Measurements from ENCODE around the gene MICU1.
"Not testable (repeated sequence)": the region's sequence is repeated elsewhere in the genome, so short reads cannot be mapped to it uniquely, and the experiment has no call there.

The MICU1 gene

DNA sequence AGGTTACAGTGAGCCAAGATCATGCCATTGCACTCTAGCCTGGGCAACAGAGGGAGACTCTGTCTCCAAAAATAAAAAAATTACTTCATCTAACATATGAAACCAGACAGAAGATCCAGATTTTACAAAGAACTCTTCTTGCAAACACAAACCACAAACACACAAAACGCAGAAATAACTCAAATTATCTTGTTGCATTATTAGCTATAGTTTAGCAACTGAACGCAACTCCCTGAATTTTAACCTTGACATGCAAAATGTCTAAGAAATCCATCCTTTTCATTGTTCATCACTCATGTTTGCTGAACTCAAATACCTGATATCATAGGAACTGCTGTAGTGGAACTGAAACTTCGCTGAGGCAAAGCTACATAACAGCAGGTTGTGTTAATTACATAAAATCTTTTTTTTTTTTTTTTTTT is 64.1 kb downstream of the MICU1 start:
- no peak for DNase-seq

DNA sequence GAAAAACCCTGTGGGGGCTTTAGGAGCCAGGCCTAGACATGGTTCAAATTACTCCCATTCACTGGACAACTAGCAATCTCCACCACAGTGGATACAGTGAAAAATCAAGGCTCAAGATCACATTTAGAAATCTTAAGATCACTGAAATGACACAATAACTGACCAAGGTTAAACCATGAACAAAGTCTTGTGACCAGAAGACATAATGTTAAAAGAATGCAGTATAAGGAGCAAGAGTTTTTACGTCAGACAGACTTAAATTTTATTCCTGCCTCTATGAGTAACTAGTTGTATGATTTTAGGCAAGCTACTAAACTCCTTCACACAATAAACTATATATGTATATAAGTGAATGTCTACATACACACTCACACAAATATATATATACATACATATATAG is 68.5 kb downstream of the MICU1 start:
- no peak for DNase-seq

GRCh38 chr10:72552857-72553256 is 73.0 kb downstream of the MICU1 start:
- DNase-seq: no peak

DNA sequence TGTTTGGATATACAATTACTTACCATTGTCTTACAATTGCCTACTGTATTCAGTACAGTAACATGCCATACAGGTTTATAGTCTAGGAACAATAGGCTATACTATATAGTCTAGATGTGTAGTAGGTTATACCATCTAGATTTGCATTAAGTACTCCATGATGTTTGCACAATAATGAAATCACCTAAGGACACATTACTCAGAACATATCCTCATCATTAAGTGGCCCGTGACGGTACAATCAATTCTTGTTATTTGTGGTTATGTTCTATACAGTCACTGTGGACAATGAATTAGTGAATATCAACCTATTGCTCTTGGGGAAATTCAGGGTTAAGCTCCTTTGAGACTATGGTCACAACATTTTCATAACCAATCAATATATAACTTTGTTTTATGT is 75.6 kb downstream of the MICU1 start:
- DNase-seq: no peak

DNA sequence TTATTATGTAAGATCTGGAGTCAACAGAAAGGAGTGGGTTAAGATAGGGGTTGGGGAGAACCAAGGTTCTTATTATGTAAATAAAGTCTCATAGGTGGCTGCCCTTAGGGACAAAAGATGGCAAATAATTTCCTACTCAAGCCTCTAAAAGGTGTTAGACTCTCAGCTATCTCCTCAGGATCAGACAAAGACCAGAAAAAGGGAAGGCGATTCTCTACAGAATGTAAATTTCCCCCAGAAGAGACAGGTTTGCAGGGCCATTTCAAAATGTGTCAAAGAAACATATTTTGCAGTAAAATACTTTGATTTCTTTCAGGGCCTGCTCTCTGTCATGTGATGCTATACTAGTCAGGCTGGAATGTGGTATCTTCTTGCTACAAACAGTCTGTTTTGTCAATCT is 80.3 kb downstream of the MICU1 start:
- DNase-seq: no peak

- DNase-seq: not testable (repeated sequence)
These were observed 82.0 kb downstream of the MICU1 start for GRCh38 chr10:72543855-72544254.

DNA sequence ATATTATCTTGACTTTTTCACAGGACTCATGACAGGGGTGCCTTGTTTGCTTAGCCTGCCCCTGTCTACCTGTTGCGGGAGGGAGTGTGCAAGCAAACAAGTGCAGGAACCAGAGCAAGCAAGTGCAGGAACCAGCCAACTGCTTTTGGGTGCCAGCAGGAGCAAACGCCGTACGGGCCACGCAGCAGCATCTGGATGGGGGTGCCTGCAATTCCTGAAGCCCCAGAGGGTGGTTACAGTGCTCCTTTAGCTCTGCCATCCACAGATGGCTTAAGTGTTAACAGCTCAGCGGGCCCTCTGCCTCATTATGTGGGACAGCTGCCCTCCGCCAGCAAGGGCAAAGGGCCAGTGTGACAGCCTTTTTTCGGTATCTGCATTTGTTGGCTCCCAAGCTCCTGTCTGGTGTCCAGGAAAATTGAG is 83.5 kb downstream of the MICU1 start:
- no peak for DNase-seq

DNA sequence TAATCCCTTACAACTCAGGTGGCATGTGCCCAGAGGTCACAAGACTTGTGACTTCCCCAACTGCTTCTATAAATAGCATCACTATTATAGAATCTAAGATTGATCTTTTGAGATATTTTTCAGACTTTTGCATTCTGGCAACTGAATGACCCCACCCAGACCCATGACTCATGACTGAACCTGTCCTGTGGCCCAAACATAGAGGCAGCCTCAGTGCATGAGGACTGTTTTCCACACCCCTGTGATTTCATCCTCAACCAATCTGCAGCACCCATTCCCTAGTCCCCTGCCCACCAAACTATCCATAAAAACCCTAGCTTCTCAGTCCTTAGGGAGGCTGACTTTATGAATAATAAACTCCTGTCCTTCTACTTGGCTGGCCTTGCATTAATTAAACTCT is 84.5 kb downstream of the MICU1 start:
- DNase-seq: no peak

DNA sequence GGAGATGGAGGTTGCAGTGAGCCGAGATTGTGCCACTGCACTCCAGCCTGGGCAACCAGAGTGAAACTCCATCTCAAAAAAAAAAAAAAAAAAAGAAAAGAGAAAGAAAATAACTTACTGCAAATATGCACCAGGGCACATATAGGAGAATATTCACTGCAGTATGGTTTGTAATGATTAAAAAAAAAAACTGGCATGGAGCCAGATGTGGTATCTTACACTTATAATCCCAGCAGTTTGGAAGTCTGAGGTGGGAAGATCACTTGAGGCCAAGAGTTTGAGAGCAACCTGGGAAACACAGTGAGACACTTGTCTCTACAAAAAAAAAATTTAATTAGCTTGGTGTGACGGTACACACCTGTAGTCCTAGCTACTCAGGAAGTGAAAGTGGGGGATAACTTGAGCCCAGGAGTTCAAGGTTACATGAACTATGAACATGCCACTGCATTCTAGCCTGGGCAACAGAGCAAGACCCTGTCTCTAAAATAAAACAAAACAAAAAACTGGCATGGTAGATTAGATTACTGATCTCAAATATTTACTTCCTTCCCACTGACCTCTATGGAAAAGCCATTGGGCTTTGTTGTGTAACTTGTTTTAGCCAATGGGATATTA is 85.6 kb downstream of the MICU1 start:
- no peak for DNase-seq

- DNase-seq: no peak
These were observed 86.7 kb downstream of the MICU1 start for GRCh38 chr10:72539137-72539536.

GRCh38 chr10:72525689-72526088 is 100.2 kb downstream of the MICU1 start:
- DNase-seq: no peak

GRCh38 chr10:72525277-72525676 is 100.6 kb downstream of the MICU1 start:
- DNase-seq: no peak

DNA sequence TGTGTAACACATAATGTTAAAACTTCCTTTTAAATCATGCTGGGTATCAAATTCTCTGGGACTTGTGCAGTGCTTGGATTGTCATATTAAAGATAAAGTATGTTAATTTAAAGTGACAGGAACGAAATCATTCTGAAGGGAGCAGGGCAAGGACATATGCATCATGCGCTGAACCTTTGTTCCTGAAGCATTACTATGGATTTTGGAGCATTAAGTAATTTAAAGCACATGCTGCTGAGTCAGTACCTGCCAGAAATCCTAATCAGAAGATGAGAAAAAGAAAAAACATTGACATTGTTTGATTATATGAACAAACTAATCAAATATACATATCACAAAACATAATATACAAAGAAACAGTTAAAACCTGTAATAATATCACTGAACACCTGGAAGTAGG is 101.4 kb downstream of the MICU1 start:
- no peak for DNase-seq

DNA sequence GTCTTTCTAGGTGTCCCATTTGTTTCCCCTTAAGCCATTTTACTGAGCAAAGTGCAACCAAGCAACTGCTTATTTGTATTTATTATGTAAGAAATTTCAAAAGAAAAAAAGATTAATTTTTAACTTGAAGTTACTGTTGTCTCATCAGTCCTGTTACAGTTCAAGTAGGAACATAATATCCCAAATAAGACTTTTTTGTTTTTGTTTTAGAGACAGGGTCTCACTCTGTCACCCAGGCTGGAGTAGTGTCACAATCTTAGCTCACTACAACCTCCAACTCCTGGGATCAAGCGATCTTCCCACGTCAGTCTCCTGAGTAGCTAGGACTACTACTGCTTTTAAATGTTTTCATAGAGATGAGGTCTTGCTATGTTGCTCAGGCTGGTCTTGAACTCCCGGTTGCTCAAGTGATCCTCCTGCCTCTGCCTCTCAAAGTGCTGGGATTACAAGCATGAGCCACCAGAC is 101.9 kb downstream of the MICU1 start:
- DNase-seq: no peak

GRCh38 chr10:72523062-72523461 is 102.8 kb downstream of the MICU1 start:
- DNase-seq: no peak

GRCh38 chr10:72517244-72517643 is 108.6 kb downstream of the MICU1 start:
- DNase-seq: no peak

DNA sequence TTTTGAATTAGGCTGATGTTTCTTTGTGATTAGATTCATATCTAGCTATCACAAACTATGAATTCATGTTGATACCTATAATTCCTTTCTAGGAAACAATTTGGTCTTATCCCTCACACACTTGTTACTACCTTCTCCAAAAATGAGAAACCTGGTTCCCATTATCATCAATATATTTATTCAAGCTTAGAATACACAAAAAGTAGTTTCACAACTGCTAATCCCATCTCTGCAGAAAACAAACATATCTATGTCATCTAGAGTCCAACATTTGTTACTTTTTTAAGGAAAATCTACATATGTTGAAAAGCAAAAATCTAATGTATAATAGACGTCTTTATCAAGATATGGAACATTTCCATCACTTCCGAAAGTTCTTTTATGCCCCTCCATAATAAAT is 110.4 kb downstream of the MICU1 start:
- DNase-seq: no peak

- DNase-seq: no peak
These were observed 112.0 kb downstream of the MICU1 start for GRCh38 chr10:72513910-72514309.

- no peak for DNase-seq
These were observed 114.4 kb downstream of the MICU1 start for GRCh38 chr10:72511459-72511858.

DNA sequence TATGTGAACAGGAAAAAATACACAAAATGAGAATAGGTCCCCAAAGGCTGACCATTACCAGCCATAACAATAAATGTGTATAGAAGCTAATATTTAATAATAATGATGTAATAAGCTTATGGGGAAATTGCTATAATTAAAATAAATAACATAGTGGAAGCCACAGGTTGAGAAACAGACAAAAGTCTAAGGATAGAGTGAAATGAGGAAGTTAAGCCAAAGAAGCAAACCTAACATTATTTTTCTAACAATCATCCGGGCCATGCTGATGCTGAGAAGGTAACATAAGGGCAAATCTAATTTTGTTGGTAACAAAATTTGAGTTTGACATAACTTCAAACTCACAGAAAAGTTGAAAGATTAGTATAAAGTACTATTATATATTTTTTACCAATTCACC is 115.9 kb downstream of the MICU1 start:
- no peak for DNase-seq

GRCh38 chr10:72509206-72509799 is 116.6 kb downstream of the MICU1 start:
- DNase-seq: no peak

- no peak for DNase-seq
These were observed 117.8 kb downstream of the MICU1 start for GRCh38 chr10:72508033-72508432.

- DNase-seq: no peak
These were observed 119.4 kb downstream of the MICU1 start for GRCh38 chr10:72506474-72506873.

DNA sequence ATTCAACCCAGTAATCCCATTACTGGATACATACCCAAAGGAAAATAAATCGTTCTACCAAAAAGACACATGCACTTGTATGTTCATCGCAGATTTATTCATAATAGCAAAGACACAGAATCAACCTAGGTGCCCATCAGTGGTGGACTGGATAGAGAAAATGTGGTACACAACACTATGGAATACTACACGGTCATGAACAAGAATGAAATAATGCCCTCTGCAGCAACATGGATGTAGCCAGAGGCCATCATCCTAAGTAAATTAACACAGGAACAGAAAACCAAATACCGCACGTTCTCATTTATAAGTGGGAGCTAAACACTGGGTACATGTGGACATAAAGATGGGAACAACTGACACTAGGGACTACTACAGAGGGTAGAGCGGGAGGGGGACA is 120.4 kb downstream of the MICU1 start:
- no peak for DNase-seq
